Measurements from ENCODE around the gene NGFR. TPM values are rescaled to one million over a fixed set of nuclear protein-coding genes. Genes with fewer than 3 reads are reported as not detected.

Gene NGFR
- total RNA-seq, 1 experiment from 2014 or later = 60.6 TPM

DNA sequence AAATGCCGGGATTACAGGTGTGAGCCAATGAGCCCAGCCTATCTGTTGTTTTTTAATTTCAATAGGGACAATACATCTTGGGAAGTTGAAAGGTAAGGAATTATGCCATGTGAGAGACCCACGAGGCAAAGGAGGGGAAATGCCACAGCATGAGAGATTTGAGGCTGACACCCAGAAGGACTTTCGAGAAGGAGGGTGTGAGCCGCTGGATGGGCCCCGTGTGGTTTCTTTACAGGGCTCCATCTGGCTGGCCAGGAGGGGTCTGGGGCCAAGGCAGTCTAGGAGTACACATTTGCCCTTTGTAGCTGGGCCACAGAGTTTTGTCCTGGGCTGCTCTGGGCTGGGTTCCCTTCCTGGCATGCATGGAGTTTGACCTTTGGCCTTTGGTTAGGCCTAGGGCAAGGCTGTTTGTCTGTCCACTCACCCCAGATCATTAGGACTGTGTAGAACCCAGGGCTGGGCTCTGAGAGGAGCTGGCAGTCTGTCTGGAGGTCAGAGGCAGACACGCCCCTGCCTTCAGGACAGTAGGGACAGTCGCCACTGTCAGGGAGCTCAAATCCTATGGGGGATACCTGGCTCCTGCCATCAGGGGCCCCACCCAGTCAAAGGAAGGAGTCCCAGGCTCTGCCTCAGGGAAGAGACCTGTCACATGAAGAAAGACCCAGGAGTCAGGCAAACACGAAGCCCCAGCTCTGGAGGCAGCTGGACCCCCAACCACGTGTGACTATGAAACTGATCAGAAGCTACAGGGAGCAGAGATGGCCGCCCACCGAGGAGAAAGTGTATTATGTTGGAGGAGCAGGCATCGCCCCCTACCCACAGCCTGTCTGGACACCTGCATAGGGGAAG, 56.4 kb downstream of the NGFR start:
- TF ChIP-seq, protein P1, sequence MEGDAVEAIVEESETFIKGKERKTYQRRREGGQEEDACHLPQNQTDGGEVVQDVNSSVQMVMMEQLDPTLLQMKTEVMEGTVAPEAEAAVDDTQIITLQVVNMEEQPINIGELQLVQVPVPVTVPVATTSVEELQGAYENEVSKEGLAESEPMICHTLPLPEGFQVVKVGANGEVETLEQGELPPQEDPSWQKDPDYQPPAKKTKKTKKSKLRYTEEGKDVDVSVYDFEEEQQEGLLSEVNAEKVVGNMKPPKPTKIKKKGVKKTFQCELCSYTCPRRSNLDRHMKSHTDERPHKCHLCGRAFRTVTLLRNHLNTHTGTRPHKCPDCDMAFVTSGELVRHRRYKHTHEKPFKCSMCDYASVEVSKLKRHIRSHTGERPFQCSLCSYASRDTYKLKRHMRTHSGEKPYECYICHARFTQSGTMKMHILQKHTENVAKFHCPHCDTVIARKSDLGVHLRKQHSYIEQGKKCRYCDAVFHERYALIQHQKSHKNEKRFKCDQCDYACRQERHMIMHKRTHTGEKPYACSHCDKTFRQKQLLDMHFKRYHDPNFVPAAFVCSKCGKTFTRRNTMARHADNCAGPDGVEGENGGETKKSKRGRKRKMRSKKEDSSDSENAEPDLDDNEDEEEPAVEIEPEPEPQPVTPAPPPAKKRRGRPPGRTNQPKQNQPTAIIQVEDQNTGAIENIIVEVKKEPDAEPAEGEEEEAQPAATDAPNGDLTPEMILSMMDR (conservative IDR thresholded peaks at IDR 0.05; ENCODE audit: low read depth, low read length) = no peak
- no peak for TF ChIP-seq EZH2 (IDR thresholded peaks at IDR 0.05; ENCODE audit: borderline replicate concordance, low read depth, low read length, poor library complexity, severe bottlenecking)
- Histone ChIP-seq H3K36me3 (ENCODE audit: insufficient read depth, low read length, poor library complexity, severe bottlenecking) (no peaks in the 10 kb centered on the region), H3K27ac (ENCODE audit: low read depth, low read length, poor library complexity, severe bottlenecking) (no peak overlapping the region), H3K27me3 (replicated peaks; ENCODE audit: insufficient read depth, low read depth, low read length, poor library complexity) (no peaks in the 10 kb centered on the region), H3K4me1 (ENCODE audit: insufficient read depth, low read length, poor library complexity, severe bottlenecking) (peaks cover 4% of the 10 kb centered on the region), H3K9me3 (ENCODE audit: low read depth, low read length, poor library complexity, severe bottlenecking) (no peaks in the 10 kb centered on the region), H3K4me3 (ENCODE audit: low read depth, low read length, poor library complexity, severe bottlenecking) (no peak overlapping the region)
- ChIA-PET POLR2A (ENCODE audit: low non-redundant PET) (no interaction called here), CTCF (no interaction called here)
- intact Hi-C loops (cut with micrococcal nuclease; ENCODE audit: unreplicated experiment) = no loop called here
- no peak for DNase-seq (ENCODE audit: low spot score)
- BruUV-seq (replicated peaks) = no TSS peak

DNA sequence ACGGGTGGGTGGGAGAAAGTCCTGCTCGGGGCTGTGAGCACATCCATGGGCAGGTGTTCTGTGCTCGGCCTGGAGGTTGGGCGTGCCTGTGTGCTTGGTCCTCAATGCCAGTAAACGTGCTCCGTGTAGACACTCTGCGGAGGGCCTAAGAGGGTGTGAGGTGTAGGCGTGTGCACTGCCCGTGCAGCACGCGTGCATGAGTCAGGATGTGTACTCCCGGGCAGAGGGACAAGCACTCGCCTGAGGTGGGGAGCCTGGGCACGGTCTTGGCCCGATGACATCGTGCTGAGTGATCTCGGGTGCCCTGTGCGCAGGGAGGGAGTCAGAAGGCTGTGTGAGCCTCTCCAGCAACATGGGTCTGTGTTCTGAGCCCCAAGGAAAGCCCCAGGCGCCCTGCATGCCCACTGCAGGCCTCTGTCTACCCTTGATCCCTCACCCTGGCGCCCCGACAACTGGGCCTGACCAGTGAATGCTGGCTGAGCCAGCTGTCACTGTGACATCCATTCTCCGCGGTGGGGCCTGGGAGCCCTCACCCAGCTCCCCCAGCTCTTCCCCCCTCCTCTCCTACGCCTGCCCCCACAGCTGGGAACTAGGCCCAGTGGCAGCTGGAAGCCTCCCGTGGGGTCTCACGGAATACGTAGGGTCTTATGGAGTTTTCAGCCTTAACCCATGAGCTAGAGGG, 57.1 kb downstream of the NGFR start:
- no peaks in the 10 kb centered on the region for H3K36me3 ChIP-seq (ENCODE audit: insufficient read depth, low read length, poor library complexity, severe bottlenecking)
- peaks cover 4% of the 10 kb centered on the region for H3K4me1 ChIP-seq (ENCODE audit: insufficient read depth, low read length, poor library complexity, severe bottlenecking)
- H3K27me3 ChIP-seq (replicated peaks; ENCODE audit: insufficient read depth, low read depth, low read length, poor library complexity) = no peaks in the 10 kb centered on the region
- CTCF ChIA-PET = no interaction called here
- no peak overlapping the region for H3K27ac ChIP-seq (ENCODE audit: low read depth, low read length, poor library complexity, severe bottlenecking)
- POLR2A ChIA-PET (ENCODE audit: low non-redundant PET) = no interaction called here
- no peak for TF ChIP-seq EZH2 (IDR thresholded peaks at IDR 0.05; ENCODE audit: borderline replicate concordance, low read depth, low read length, poor library complexity, severe bottlenecking)
- TF ChIP-seq, protein P1 (conservative IDR thresholded peaks at IDR 0.05; ENCODE audit: low read depth, low read length) = no peak
- intact Hi-C loops (cut with micrococcal nuclease; ENCODE audit: unreplicated experiment) = no loop called here
- BruUV-seq (replicated peaks) = no TSS peak
- no peaks in the 10 kb centered on the region for H3K9me3 ChIP-seq (ENCODE audit: low read depth, low read length, poor library complexity, severe bottlenecking)
- H3K4me3 ChIP-seq (ENCODE audit: low read depth, low read length, poor library complexity, severe bottlenecking) = no peak overlapping the region
- no peak for DNase-seq (ENCODE audit: low spot score)

DNA sequence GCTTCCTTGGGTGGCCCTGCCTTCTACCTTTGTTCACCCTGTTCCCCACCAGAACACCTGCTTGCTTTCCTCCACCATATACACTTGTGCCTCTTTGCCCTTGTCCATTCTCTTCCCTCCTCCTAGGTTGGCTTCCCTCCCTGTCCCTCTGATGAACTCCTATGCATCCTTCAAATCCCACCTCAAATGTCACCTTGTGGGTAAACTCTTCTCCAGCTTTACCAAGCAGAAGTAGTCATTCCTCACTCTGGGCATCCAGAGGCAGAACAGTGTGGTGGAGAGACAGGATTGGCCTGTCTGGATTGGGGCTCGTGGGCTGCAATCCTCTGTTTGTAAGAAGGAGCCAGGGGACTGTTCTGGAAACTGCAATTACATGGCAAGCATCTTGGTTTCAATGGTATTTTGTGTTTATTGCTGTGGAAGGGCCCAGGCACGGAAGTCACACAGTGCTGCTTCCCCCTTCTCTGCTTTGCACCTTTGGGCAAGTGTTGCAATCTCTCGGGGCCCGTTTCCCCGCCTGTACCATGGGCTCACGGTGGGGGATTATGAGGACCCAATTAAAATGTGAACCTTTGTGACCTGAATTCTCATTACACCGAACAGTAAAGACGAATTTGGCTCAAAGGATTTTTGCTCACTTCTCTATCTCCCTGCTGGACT, 58.7 kb downstream of the NGFR start:
- DNase-seq (ENCODE audit: low spot score) = no peak
- POLR2A ChIA-PET (ENCODE audit: low non-redundant PET) = no interaction called here
- Histone ChIP-seq H3K36me3 (ENCODE audit: insufficient read depth, low read length, poor library complexity, severe bottlenecking) (no peaks in the 10 kb centered on the region), H3K4me1 (ENCODE audit: insufficient read depth, low read length, poor library complexity, severe bottlenecking) (peaks cover 4% of the 10 kb centered on the region), H3K27me3 (replicated peaks; ENCODE audit: insufficient read depth, low read depth, low read length, poor library complexity) (no peaks in the 10 kb centered on the region), H3K4me3 (ENCODE audit: low read depth, low read length, poor library complexity, severe bottlenecking) (no peak overlapping the region), H3K9me3 (ENCODE audit: low read depth, low read length, poor library complexity, severe bottlenecking) (no peaks in the 10 kb centered on the region), H3K27ac (ENCODE audit: low read depth, low read length, poor library complexity, severe bottlenecking) (no peak overlapping the region)
- TF ChIP-seq EZH2 (IDR thresholded peaks at IDR 0.05; ENCODE audit: borderline replicate concordance, low read depth, low read length, poor library complexity, severe bottlenecking) = no peak
- TF ChIP-seq, protein P1 (conservative IDR thresholded peaks at IDR 0.05; ENCODE audit: low read depth, low read length) = no peak
- BruUV-seq (replicated peaks) = no TSS peak
- intact Hi-C loops (cut with micrococcal nuclease; ENCODE audit: unreplicated experiment) = loop anchor here (2.0 kb wide), 1 partner anchor 239 kb away; no protein-coding TSS in a partner anchor
- CTCF ChIA-PET = interaction anchor here (0.5 to 0.6 kb wide), 2 partner anchors 158 to 356 kb away, joined by 3 to 5 read pairs; no protein-coding TSS in a partner anchor
